ENCODE measurements around the gene ZNF683. TPM values are rescaled to one million over a fixed set of nuclear protein-coding genes. Genes with fewer than 3 reads are reported as not detected.

Gene ZNF683
- total RNA-seq, 1 donor from 2014 or later = not detected

GRCh38 chr1:26320896-26321295 is 51.7 kb downstream of the ZNF683 start:
- no peak for DNase-seq (ENCODE audit: low spot score in 2 of 2)
- Histone ChIP-seq H3K9me3 (no peaks in the 10 kb centered on the region), H3K4me1 (peaks cover 0 to 3% of the 10 kb centered on the region in 2 donors), H3K27me3 (no peaks in the 10 kb centered on the region), H3K4me3 (no peak overlapping the region), H3K27ac (no peak overlapping the region), H3K36me3 (no peaks in the 10 kb centered on the region)
- intact Hi-C loops (cut with DNase I) = loop anchor here (1.0 to 5.0 kb wide), 4 partner anchors 46 to 219 kb away; partner anchors contain the start of genes C1orf232, CEP85 and ZNF593
- TF ChIP-seq CTCF (IDR thresholded peaks at IDR 0.05) = no peak

- Histone ChIP-seq H3K27me3 (no peaks in the 10 kb centered on the region), H3K9me3 (no peaks in the 10 kb centered on the region), H3K36me3 (no peaks in the 10 kb centered on the region), H3K27ac (no peak overlapping the region), H3K4me1 (peaks cover 0 to 3% of the 10 kb centered on the region in 2 donors), H3K4me3 (peak overlapping the region in 1 of 2 donors; percentile 4)
- no peak for TF ChIP-seq CTCF (IDR thresholded peaks at IDR 0.05)
- intact Hi-C loops (cut with DNase I) = no loop called here
- no peak for DNase-seq (ENCODE audit: low spot score in 2 of 2)
Measured at GRCh38 chr1:26318338-26319064, 54.0 kb downstream of the ZNF683 start.

GRCh38 chr1:26317612-26318337 is 54.8 kb downstream of the ZNF683 start, which contains the start of gene CD52:
Gene CD52 (plus strand): TSS chr1:26317958. CDS start chr1:26318018, 60 bp downstream.
- Histone ChIP-seq H3K4me1 (peaks cover 0 to 3% of the 10 kb centered on the region in 2 donors), H3K27ac (no peak within 1 kb of the TSS), H3K36me3 (no peaks in the 10 kb centered on the region), H3K9me3 (no peaks in the 10 kb centered on the region), H3K27me3 (no peaks in the 10 kb centered on the region), H3K4me3 (peak within 1 kb of the TSS in 1 of 2 donors; percentile 4)
- intact Hi-C loops (cut with DNase I) = no loop called here
- DNase-seq (ENCODE audit: low spot score in 2 of 2) = no peak
- TF ChIP-seq CTCF (IDR thresholded peaks at IDR 0.05) = no peak

- Histone ChIP-seq H3K27ac (no peak overlapping the region), H3K4me1 (peaks cover 0 to 3% of the 10 kb centered on the region in 2 donors), H3K36me3 (no peaks in the 10 kb centered on the region), H3K27me3 (no peaks in the 10 kb centered on the region), H3K9me3 (no peaks in the 10 kb centered on the region), H3K4me3 (no peak overlapping the region)
- DNase-seq (ENCODE audit: low spot score in 2 of 2) = no peak
- intact Hi-C loops (cut with DNase I) = no loop called here
- no peak for TF ChIP-seq CTCF (IDR thresholded peaks at IDR 0.05)
Measured at GRCh38 chr1:26317146-26317545, 55.4 kb downstream of the ZNF683 start.

- Histone ChIP-seq H3K36me3 (no peaks in the 10 kb centered on the region), H3K9me3 (no peaks in the 10 kb centered on the region), H3K4me3 (no peak overlapping the region), H3K27me3 (no peaks in the 10 kb centered on the region), H3K4me1 (peaks cover 0 to under 1% of the 10 kb centered on the region in 2 donors), H3K27ac (no peak overlapping the region)
- intact Hi-C loops (cut with DNase I) = no loop called here
- no peak for TF ChIP-seq CTCF (IDR thresholded peaks at IDR 0.05)
- DNase-seq (ENCODE audit: low spot score in 2 of 2) = no peak
Measured at GRCh38 chr1:26315874-26316850, 56.4 kb downstream of the ZNF683 start.

Data from ascending aorta (tissue), 2 donors.